Small intestine (tissue), 7 donors: ENCODE measurements around the gene ACOX3. TPM values are rescaled to one million over a fixed set of nuclear protein-coding genes. Genes with fewer than 3 reads are reported as not detected.

Experiments
- DNase-seq, 2 donors: peaks; one replicate each; pipeline versions ENCODE4 v3.0.0 to v3.0.0-alpha.2; 2013
- FAIRE-seq: peaks from 2 replicates; lab custom pipeline; 2012; peaks lifted over from hg19 to GRCh38; lab: Jason Lieb, UNC
- H3K27ac ChIP-seq, 3 donors: one replicate each; pipeline ENCODE4 v1.5.1; 2013; ENCODE audit warnings: low read length in 2 of 3, mild to moderate bottlenecking in 2 of 3, control low read depth in 1 of 3, inconsistent platforms in 1 of 3, low read depth in 1 of 3, moderate library complexity in 1 of 3
- H3K27me3 ChIP-seq, 3 donors: one replicate each; pipeline ENCODE4 v1.6.1; 2013; ENCODE audit warnings: low read length in 3 of 3, inconsistent platforms in 1 of 3; ENCODE audit not compliant: control insufficient read depth in 3 of 3, insufficient read depth in 3 of 3
- H3K36me3 ChIP-seq, 3 donors: one replicate each; pipeline ENCODE4 v1.6.1; 2013; ENCODE audit warnings: low read length in 3 of 3, inconsistent platforms in 1 of 3, low read depth in 1 of 3, mild to moderate bottlenecking in 1 of 3, moderate library complexity in 1 of 3; ENCODE audit not compliant: control insufficient read depth in 3 of 3, insufficient read depth in 2 of 3
- H3K4me1 ChIP-seq, 3 donors: one replicate each; pipeline ENCODE4 v1.6.1; 2013; ENCODE audit warnings: low read length in 2 of 3, inconsistent platforms in 1 of 3, low read depth in 1 of 3, mild to moderate bottlenecking in 1 of 3, moderate library complexity in 1 of 3; ENCODE audit not compliant: control insufficient read depth in 3 of 3, insufficient read depth in 2 of 3
- H3K4me3 ChIP-seq, 3 donors: one replicate each; pipeline ENCODE4 v1.5.1; 2013; ENCODE audit warnings: low read length in 3 of 3, control low read depth in 1 of 3, inconsistent platforms in 1 of 3, low read depth in 1 of 3, mild to moderate bottlenecking in 1 of 3, moderate library complexity in 1 of 3
- H3K9me3 ChIP-seq, 2 donors: one replicate each; pipeline ENCODE4 v1.6.1; 2013; ENCODE audit warnings: low read depth in 1 of 2, low read length in 1 of 2; ENCODE audit not compliant: control insufficient read depth in 2 of 2, insufficient read depth in 1 of 2
- WGBS, 3 donors: extraction: QIAGEN DNeasy Blood & Tissue Kit; methylation state at CpG; one replicate each; pipeline ENCODE4 v1.1.7; 2013; 5-methylcytosine and 5-hydroxymethylcytosine counted together
- polyA plus RNA-seq, 4 donors: library from polyadenylated mRNA; stranded (reverse) in 3 of 4; unstranded in 1 of 4; fragments of 200-250 nt in 3 of 4; fragments of 120-200 nt in 1 of 4; gene quantifications; one replicate each; pipeline versions ENCODE4 v1.2.1 to v1.2.3, GENCODE V29; 2013
- donor health status: healthy with polysubstance abuse.
- donor health status: control.
- donor health status: control.
- donor health status: Bipolar disorder and iron deficiency.
- donor health status: healthy.

The ACOX3 gene
- polyA plus RNA-seq, 4 donors: 15.2 to 31.1 (median 23.6) TPM

DNA sequence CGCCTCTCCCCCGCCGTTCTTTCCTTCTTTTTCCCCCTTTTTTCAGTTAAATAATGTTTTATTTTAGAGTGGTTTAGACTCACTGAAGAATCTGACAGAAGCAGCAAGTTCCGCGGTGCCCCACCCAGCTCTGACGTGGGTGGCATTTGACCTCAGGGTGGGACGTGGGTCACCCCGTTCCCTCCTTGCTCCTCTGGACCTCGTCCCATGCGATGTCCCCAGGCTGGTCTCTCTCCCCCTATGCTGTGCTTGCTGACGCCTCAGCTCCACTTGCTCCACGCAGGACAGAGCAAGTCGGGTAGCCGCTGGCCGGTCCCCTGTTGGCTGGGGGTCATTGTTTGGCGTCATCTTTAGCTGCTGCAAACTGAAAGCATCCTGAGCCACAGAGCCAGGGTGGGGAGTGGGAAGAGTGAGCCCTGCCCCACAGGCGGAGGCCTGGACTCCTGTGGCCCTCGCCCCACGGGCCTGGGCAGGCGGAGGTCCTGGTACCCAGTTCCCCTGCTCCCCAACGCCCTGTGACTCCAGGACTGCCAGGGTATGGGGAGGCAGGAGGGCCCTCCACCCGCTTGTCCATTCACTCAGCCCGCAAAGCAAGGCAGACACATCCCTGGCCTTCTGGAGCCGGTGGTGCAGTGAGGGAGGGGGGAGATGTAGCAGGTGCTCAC lies 30.8 kb upstream of the ACOX3 start:
- Histone ChIP-seq H3K27ac (no peak overlapping the region), H3K9me3 (no peaks in the 10 kb centered on the region), H3K4me3 (no peak overlapping the region), H3K4me1 (peaks cover 0 to 5% (median 2%) of the 10 kb centered on the region in 3 donors), H3K27me3 (no peaks in the 10 kb centered on the region), H3K36me3 (peaks cover 4 to 75% (median 6%) of the 10 kb centered on the region in 3 donors)
- DNase-seq: no peak
- 88 to 92% (median 88%) methylated on average over 24 of the region's 24 CpGs for WGBS, 3 donors
- FAIRE-seq: no peak

- no peak overlapping the region for H3K27ac ChIP-seq
- DNase-seq (no peak), FAIRE-seq (no peak)
- H3K4me1 ChIP-seq: peaks cover 0 to 5% (median 2%) of the 10 kb centered on the region in 3 donors
- WGBS, 3 donors: 95 to 96% (median 95%) methylated on average over 14 of the region's 14 CpGs
- H3K27me3 ChIP-seq: no peaks in the 10 kb centered on the region
- H3K36me3 ChIP-seq: peaks cover 8 to 75% (median 10%) of the 10 kb centered on the region in 3 donors
- no peaks in the 10 kb centered on the region for H3K9me3 ChIP-seq
- H3K4me3 ChIP-seq: no peak overlapping the region
Measured at GRCh38 chr4:8470451-8471024, 30.0 kb upstream of the ACOX3 start.

DNA sequence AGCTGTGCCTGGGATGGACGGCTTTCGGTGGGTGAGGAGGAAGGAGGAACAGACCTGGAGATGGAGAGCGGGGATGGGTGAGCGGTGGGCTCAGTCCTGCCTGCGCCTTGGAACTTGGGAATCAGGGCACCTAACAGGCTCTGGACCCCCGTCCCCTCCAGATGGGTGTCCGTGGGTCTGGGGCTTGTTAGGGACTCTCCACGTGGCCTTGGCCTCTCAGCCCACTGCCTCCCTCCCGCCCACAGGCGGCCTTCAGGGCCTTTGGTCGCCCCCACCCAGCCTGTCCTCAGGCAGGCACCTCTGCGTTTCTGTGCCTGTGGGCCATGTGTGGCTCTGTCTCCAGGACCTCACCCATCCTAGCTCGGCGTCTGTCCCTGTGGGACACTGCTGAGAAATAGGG lies 29.0 kb upstream of the ACOX3 start:
- 93 to 95% (median 94%) methylated on average over 14 of the region's 14 CpGs for WGBS, 3 donors
- FAIRE-seq (no peak), DNase-seq (no peak)
- Histone ChIP-seq H3K4me1 (peaks cover 0 to 5% (median 2%) of the 10 kb centered on the region in 3 donors), H3K36me3 (peaks cover 10 to 76% (median 11%) of the 10 kb centered on the region in 3 donors), H3K9me3 (no peaks in the 10 kb centered on the region), H3K27me3 (no peaks in the 10 kb centered on the region), H3K27ac (no peak overlapping the region), H3K4me3 (no peak overlapping the region)

GRCh38 chr4:8468746-8469535 lies 28.4 kb upstream of the ACOX3 start:
- peaks cover 10 to 79% (median 11%) of the 10 kb centered on the region in 3 donors for H3K36me3 ChIP-seq
- no peaks in the 10 kb centered on the region for H3K27me3 ChIP-seq
- H3K4me1 ChIP-seq: peaks cover 0 to 5% (median 2%) of the 10 kb centered on the region in 3 donors
- H3K9me3 ChIP-seq: no peaks in the 10 kb centered on the region
- WGBS, 3 donors: 51 to 56% (median 54%) methylated on average over 21 of the region's 21 CpGs
- H3K4me3 ChIP-seq: no peak overlapping the region
- FAIRE-seq (no peak), DNase-seq (peak; percentile 29 to 58)
- no peak overlapping the region for H3K27ac ChIP-seq

DNA sequence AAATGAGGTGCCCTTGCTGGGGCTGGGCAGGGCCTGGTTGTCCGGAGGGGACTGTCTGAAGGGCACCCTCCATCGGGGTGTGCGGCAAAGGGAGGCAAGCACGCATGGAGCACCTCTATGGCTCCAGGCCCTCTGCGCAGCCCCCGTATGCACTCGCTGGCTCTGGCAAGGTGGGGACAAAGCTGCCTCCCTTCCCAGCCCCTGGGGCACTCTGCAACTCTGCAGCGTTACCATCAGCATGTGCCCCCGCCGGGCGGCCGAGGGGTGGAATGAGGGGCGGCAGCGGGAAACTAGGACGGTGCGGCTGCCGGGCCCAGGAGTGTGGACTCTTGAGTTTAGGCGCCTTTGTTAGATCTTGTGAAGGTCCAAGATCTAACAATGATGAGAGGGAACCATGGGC lies 26.5 kb upstream of the ACOX3 start:
- no peak overlapping the region for H3K4me3 ChIP-seq
- FAIRE-seq: no peak
- no peak for DNase-seq
- WGBS, 3 donors: 95 to 98% (median 98%) methylated on average over 18 of the region's 18 CpGs
- H3K27me3 ChIP-seq: no peaks in the 10 kb centered on the region
- H3K27ac ChIP-seq: no peak overlapping the region
- no peaks in the 10 kb centered on the region for H3K4me1 ChIP-seq
- peaks cover 10 to 72% (median 11%) of the 10 kb centered on the region in 3 donors for H3K36me3 ChIP-seq
- H3K9me3 ChIP-seq: no peaks in the 10 kb centered on the region

DNA sequence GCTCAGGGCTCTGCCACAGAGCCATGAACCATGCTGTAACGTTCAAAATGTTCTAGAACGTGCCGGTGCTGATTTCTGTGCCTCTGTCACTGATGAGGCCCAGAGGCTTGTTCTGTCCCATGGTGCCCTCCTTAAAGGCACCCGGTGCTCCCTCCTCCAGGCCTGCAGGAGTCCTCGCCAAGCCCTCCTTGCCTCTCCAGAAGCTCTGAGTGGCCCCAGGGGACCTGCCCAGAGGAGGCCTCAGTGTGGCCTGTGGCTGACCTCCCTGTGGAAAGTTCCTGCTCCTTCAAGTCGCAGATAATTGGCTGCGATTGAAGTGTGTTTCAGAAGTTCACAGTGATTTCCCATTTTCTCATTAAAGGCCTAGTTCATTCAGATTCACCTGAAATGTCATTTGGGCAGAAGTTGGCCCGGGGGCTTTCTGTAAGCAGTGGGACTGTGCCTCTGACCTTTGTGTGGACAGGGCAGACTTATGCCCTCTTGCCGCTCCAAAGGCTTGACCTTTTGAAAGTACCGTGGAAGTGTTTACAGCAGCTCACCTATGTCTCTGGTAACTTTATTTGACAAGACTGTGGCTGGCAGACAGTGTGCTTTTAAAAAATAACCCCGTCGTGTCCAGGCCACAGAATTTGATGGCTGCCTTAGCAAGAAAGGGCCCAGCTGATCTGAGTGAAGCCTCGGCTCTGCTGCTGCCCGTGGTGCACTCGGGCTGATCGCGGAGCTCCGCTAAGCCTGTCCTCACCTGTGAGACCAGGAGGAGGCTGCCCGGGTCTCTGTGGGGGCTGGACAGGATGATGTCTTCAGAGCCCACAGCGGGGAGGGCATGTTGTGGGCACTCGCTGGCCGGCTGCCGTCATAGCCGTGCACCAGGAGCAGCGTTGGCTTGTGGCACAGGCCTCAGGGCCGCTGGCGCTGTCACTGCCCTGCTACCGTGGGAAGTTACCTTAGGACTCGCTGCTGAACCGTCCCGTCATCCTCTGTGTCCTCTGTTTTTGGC lies 25.4 kb upstream of the ACOX3 start:
- DNase-seq: no peak
- Histone ChIP-seq H3K9me3 (no peaks in the 10 kb centered on the region), H3K4me1 (no peaks in the 10 kb centered on the region), H3K27me3 (no peaks in the 10 kb centered on the region), H3K36me3 (peaks cover 10 to 70% (median 11%) of the 10 kb centered on the region in 3 donors), H3K27ac (no peak overlapping the region), H3K4me3 (no peak overlapping the region)
- FAIRE-seq: no peak
- WGBS, 3 donors: 92 to 93% (median 92%) methylated on average over 31 of the region's 31 CpGs

- FAIRE-seq (no peak), DNase-seq (no peak)
- Histone ChIP-seq H3K27me3 (no peaks in the 10 kb centered on the region), H3K4me3 (no peak overlapping the region), H3K9me3 (no peaks in the 10 kb centered on the region), H3K36me3 (peaks cover 11 to 60% (median 12%) of the 10 kb centered on the region in 3 donors), H3K4me1 (no peaks in the 10 kb centered on the region), H3K27ac (no peak overlapping the region)
- WGBS, 3 donors: 89 to 92% (median 91%) methylated on average over 14 of the region's 14 CpGs
Measured at GRCh38 chr4:8464381-8464780, 23.9 kb upstream of the ACOX3 start.
